Measurements from ENCODE around the gene ATXN2. TPM values are rescaled to one million over a fixed set of nuclear protein-coding genes. Genes with fewer than 3 reads are reported as not detected.

The ATXN2 gene
- total RNA-seq, 1 experiment from 2014 or later: 72.9 TPM

DNA sequence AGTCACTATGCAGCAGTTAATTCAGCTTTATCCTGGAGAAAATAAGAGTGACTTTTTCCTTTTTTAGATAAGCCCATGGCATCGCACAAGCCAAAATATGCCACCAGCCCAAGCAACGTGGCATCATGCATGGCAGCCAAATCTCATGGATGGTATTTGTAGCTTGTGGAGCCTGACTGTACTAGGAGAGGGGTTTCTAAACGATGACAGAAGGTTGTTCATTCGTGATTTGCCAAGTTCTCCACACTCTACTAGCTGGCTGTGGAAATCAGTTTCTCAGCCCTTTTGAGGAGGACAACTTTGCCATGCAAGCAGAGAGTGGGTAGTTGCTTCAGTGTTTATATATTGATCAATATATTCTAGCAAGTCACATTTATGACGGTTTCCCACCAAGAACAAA lies 41.4 kb upstream of the ATXN2 start:
- no peak overlapping the region for H3K56ac ChIP-seq (ENCODE audit: insufficient read length, low read depth, low read length)
- no peak overlapping the region for H3K27ac ChIP-seq (ENCODE audit: insufficient read length, low read depth, low read length)
- no peak overlapping the region for H3K9ac ChIP-seq (ENCODE audit: extremely low read depth, insufficient read length, low read length)
- no peak overlapping the region for H4K5ac ChIP-seq (ENCODE audit: insufficient read length, low read depth, low read length)
- no peaks in the 10 kb centered on the region for H3K27me3 ChIP-seq (ENCODE audit: insufficient read depth, low read length)
- no peak overlapping the region for H3K27ac Mint-ChIP-seq
- no peak overlapping the region for H3K4me2 ChIP-seq (ENCODE audit: insufficient read depth, insufficient read length, low read length)
- H3K18ac ChIP-seq (ENCODE audit: insufficient read length, low read depth, low read length): no peak overlapping the region
- H3K23ac ChIP-seq (ENCODE audit: insufficient read length, low read depth, low read length): no peak overlapping the region
- H3K9me3 ChIP-seq (ENCODE audit: control insufficient read depth, low read depth, low read length): no peaks in the 10 kb centered on the region
- no peaks in the 10 kb centered on the region for H3K27me3 Mint-ChIP-seq (ENCODE audit: low read depth)
- no peak overlapping the region for H2AFZ ChIP-seq (ENCODE audit: low read length)
- H2AK5ac ChIP-seq (ENCODE audit: insufficient read length, low read length): no peak overlapping the region
- H3K23me2 ChIP-seq (ENCODE audit: insufficient read length, low read depth, low read length, poor library complexity, severe bottlenecking): no peaks in the 10 kb centered on the region
- H3K36me3 Mint-ChIP-seq (ENCODE audit: insufficient read depth in 1 of 3, low read depth in 3 of 3): peaks cover 4 to 30% (median 23%) of the 10 kb centered on the region in 3 experiments; a peak in 5 of 7 replicates
- H2BK5ac ChIP-seq (ENCODE audit: insufficient read length, low read length): no peak overlapping the region
- DNase-seq: no peak
- peaks cover 17 to 19% of the 10 kb centered on the region in 2 experiments for H3K4me1 Mint-ChIP-seq
- peaks cover 5% of the 10 kb centered on the region for H3K4me1 ChIP-seq (ENCODE audit: insufficient read depth, low read length)
- H3K79me2 ChIP-seq (ENCODE audit: insufficient read depth, low read length): no peaks in the 10 kb centered on the region
- no peak overlapping the region for H3K4me3 Mint-ChIP-seq
- no peak overlapping the region for H2BK15ac ChIP-seq (ENCODE audit: low read depth, low read length)
- no peak overlapping the region for H4K8ac ChIP-seq (replicated peaks; ENCODE audit: insufficient read length, low read depth, low read length)
- no peak overlapping the region for H3K14ac ChIP-seq (ENCODE audit: insufficient read depth, low read length)
- no peak overlapping the region for H3K4ac ChIP-seq (ENCODE audit: low read depth, low read length)
- no peak overlapping the region for H2BK120ac ChIP-seq (ENCODE audit: low read depth, low read length, poor library complexity, severe bottlenecking)
- H4K91ac ChIP-seq (ENCODE audit: insufficient read length, low read depth, low read length): no peak overlapping the region
- H2BK12ac ChIP-seq (ENCODE audit: insufficient read length, low read depth, low read length): no peak overlapping the region
- H3T11ph ChIP-seq (ENCODE audit: low read length): no peak overlapping the region
- no peak overlapping the region for H2BK20ac ChIP-seq (ENCODE audit: low read depth, low read length, poor library complexity, severe bottlenecking)
- H4K20me1 ChIP-seq (ENCODE audit: control insufficient read depth, insufficient read depth, insufficient read length): no peaks in the 10 kb centered on the region
- WGBS (ENCODE audit: extremely low coverage, insufficient read length, low lambda C conversion rate): no CpG with 5 or more reads among the region's 5 CpGs
- no peaks in the 10 kb centered on the region for H3K9me3 Mint-ChIP-seq
- H3K79me1 ChIP-seq (ENCODE audit: insufficient read depth, low read depth, low read length, poor library complexity, severe bottlenecking): no peaks in the 10 kb centered on the region
- TF ChIP-seq, protein P1, sequence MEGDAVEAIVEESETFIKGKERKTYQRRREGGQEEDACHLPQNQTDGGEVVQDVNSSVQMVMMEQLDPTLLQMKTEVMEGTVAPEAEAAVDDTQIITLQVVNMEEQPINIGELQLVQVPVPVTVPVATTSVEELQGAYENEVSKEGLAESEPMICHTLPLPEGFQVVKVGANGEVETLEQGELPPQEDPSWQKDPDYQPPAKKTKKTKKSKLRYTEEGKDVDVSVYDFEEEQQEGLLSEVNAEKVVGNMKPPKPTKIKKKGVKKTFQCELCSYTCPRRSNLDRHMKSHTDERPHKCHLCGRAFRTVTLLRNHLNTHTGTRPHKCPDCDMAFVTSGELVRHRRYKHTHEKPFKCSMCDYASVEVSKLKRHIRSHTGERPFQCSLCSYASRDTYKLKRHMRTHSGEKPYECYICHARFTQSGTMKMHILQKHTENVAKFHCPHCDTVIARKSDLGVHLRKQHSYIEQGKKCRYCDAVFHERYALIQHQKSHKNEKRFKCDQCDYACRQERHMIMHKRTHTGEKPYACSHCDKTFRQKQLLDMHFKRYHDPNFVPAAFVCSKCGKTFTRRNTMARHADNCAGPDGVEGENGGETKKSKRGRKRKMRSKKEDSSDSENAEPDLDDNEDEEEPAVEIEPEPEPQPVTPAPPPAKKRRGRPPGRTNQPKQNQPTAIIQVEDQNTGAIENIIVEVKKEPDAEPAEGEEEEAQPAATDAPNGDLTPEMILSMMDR (conservative IDR thresholded peaks at IDR 0.05): no peak

All from H9 (cell line).